Breast epithelium (tissue), 4 donors: ENCODE results near the gene CHRNB4. TPM values are rescaled to one million over a fixed set of nuclear protein-coding genes. Genes with fewer than 3 reads are reported as not detected.

Source experiments
- DNase-seq, 2 donors: peaks; one replicate each; pipeline ENCODE4 v3.0.0-alpha.2; 2019; ENCODE audit warnings: low spot score in 2 of 2
- H3K27ac ChIP-seq, 2 donors: fragments of 200-600 bp; sonication (generic) in 1 of 2; one replicate each; pipeline ENCODE4 v1.5.1; 2016 to 2019; ENCODE audit warnings: mild to moderate bottlenecking in 1 of 2
- H3K27me3 ChIP-seq, 2 donors: fragments of 200-600 bp; sonication (generic) in 1 of 2; one replicate each; pipeline versions ENCODE4 v1.5.1 to v1.6.0; 2017 to 2019; ENCODE audit warnings: control low read depth in 1 of 2, mild to moderate bottlenecking in 1 of 2
- H3K36me3 ChIP-seq: fragments of 200-600 bp; one replicate; pipeline ENCODE4 v1.5.1; 2019
- H3K4me1 ChIP-seq, 2 donors: fragments of 200-600 bp; sonication (generic); one replicate each; pipeline ENCODE4 v1.5.1; 2016 to 2019; ENCODE audit warnings: control low read depth in 1 of 2
- H3K4me3 ChIP-seq, 3 donors: fragments of 200-600 bp; sonication (generic); 1 replicate in 2 of 3; 2 replicates in 1 of 3; pipeline ENCODE4 v1.5.1; 2016 to 2019; ENCODE audit warnings: mild to moderate bottlenecking in 3 of 3, moderate library complexity in 2 of 3
- H3K9me3 ChIP-seq, 2 donors: fragments of 200-600 bp; sonication (generic) in 1 of 2; one replicate each; pipeline ENCODE4 v1.5.1; 2016 to 2019; ENCODE audit warnings: control low read depth in 1 of 2
- POLR2A ChIP-seq: fragments of 450-650 bp; IDR thresholded peaks from one replicate; pipeline ENCODE4 v1.6.1; 2016; ENCODE audit warnings: antibody characterized with exemption, mild to moderate bottlenecking, moderate library complexity
- POLR2AphosphoS5 ChIP-seq, 3 donors: sonication (generic); formaldehyde crosslinking; IDR thresholded peaks; one replicate each; pipeline ENCODE4 v1.6.1; 2017; ENCODE audit warnings: antibody characterized with exemption in 3 of 3
- intact Hi-C: fragments of 100-400 bp; cut with DNase I; formaldehyde crosslinking; loops from one replicate; pipeline ENCODE4 v1.15.1; 2023; ENCODE audit warnings: low total_unique reads
- total RNA-seq, 3 donors: library from RNA; depleted of rRNA; stranded (reverse); fragments of >200 nt; gene quantifications; one replicate each; pipeline ENCODE4 v1.1.0, GENCODE V29; 2016
- TF ChIP-seq, protein P1 (sequence below), 3 donors: fragments of 450-650 bp; IDR thresholded peaks; one replicate each; pipeline ENCODE4 v1.5.1; 2016 to 2017; ENCODE audit warnings: antibody characterized with exemption in 3 of 3, mild to moderate bottlenecking in 3 of 3, moderate library complexity in 3 of 3

Gene CHRNB4
- total RNA-seq, 3 donors from 2014 or later = not detected

DNA sequence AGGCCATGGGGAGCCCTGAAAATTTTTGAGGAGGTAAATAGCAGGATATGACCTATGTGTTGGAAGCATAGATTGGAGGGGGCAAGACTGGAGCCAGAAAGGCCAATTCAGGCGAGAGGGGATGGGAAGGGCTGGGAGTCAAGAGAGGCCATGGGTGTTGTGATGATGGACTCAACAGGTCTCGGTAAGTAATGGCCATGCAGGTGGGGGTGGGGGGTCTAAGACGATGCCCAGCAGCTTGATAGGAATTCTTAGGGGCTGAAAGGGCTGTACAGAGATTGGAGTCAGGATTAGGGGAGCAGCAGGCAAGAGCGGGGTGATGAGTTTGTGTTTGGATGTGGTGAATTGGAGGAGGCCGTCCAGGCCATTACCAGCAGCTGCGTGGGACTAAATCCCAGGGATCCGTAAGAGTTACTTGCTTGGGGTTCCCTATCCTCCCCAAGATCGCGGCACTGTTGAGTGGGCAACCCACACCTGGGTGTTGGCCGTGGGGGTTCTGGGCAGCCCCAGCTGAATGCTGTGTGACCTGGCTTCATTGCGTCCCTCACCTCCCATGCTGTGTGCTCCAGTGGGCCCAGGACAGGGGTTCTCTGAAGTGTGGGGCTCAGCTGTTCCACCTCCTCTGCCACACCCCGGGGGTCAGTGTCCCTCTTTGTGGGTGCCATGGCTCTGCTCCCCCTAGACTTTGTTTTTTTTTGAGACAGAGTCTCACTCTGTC lies 41.8 kb upstream of the CHRNB4 start:
- Histone ChIP-seq H3K27ac (no peak overlapping the region), H3K4me1 (no peaks in the 10 kb centered on the region), H3K36me3 (no peaks in the 10 kb centered on the region), H3K9me3 (no peaks in the 10 kb centered on the region), H3K27me3 (no peaks in the 10 kb centered on the region), H3K4me3 (no peak overlapping the region)
- TF ChIP-seq POLR2A (no peak), POLR2AphosphoS5 (IDR thresholded peaks at IDR 0.05) (no peak)
- TF ChIP-seq, protein P1, sequence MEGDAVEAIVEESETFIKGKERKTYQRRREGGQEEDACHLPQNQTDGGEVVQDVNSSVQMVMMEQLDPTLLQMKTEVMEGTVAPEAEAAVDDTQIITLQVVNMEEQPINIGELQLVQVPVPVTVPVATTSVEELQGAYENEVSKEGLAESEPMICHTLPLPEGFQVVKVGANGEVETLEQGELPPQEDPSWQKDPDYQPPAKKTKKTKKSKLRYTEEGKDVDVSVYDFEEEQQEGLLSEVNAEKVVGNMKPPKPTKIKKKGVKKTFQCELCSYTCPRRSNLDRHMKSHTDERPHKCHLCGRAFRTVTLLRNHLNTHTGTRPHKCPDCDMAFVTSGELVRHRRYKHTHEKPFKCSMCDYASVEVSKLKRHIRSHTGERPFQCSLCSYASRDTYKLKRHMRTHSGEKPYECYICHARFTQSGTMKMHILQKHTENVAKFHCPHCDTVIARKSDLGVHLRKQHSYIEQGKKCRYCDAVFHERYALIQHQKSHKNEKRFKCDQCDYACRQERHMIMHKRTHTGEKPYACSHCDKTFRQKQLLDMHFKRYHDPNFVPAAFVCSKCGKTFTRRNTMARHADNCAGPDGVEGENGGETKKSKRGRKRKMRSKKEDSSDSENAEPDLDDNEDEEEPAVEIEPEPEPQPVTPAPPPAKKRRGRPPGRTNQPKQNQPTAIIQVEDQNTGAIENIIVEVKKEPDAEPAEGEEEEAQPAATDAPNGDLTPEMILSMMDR (IDR thresholded peaks at IDR 0.05) = no peak
- DNase-seq = no peak
- intact Hi-C loops = no loop called here

DNA sequence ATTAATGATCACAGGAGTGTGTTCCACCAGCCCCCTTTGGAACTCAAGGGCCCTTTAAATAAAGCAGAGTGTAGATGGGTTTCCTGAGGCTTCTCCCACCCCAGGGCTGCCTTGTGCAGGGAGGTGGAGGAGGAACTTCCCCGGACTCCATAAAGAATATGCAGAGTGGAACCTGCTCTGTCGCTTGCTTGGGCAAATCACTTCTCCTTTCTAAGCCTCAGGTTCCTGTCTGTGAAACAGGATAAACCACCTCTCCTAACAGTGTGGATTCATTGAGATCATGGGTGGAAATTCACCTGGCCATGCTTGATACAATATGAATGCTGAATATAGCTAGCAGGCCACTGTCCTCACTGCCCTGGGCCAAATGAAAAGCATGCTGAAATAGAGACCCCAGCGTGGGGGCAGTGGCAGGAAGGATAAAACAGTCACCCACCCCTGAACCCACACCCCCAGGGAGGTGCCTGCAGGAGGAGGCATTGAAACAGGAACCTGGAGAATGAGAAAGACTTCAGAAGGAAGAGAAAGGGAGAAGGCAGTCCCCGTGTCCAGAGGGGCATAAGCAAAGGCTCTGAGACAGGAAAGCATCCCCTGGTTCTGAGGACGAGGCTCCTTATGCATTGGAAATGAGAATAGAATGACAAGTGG lies 41.1 kb upstream of the CHRNB4 start:
- intact Hi-C loops = no loop called here
- Histone ChIP-seq H3K4me3 (no peak overlapping the region), H3K4me1 (no peaks in the 10 kb centered on the region), H3K27me3 (no peaks in the 10 kb centered on the region), H3K9me3 (no peaks in the 10 kb centered on the region), H3K27ac (no peak overlapping the region), H3K36me3 (no peaks in the 10 kb centered on the region)
- DNase-seq = no peak
- TF ChIP-seq, protein P1 (IDR thresholded peaks at IDR 0.05) = no peak
- TF ChIP-seq POLR2AphosphoS5 (IDR thresholded peaks at IDR 0.05) (no peak), POLR2A (no peak)

DNA sequence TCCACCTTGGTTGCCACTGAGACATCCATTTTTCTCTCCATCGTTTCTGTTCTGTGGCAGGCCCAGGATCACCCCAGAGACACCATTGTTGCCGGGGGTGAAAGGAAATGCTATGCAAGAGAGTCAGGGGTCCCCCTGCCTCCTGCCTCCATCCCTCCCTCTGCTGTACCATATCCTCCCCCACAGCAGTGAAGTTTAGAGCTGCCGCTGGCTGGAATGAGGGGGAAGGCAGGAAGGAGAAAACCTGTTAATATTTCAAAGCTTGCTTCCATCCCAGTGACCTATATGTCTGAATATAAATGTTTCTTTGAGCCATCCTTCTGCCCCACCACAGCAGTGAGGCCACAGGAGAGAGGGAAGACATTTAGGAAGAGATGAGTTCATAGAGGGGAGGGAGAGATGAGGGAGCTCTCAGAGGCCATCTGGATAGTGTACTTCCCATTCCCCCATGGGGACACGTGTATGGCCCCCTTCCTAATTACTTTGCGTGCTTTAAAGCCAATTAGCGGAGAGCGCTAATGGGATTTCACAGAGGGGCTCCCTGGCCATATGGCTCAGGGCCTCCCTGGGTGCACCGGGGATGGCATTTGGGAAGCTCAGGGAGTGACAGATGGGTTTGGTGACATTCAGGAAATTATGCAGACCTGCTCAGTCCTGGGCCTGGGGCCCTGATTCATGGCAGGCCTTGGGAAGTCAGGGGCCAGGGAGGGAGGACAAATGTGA lies 40.4 kb upstream of the CHRNB4 start:
- H3K36me3 ChIP-seq = no peaks in the 10 kb centered on the region
- H3K4me1 ChIP-seq = no peaks in the 10 kb centered on the region
- intact Hi-C loops = no loop called here
- H3K9me3 ChIP-seq = no peaks in the 10 kb centered on the region
- no peak overlapping the region for H3K27ac ChIP-seq
- no peaks in the 10 kb centered on the region for H3K27me3 ChIP-seq
- no peak for DNase-seq
- H3K4me3 ChIP-seq = no peak overlapping the region
- TF ChIP-seq, protein P1 (IDR thresholded peaks at IDR 0.05) = no peak
- TF ChIP-seq POLR2A (no peak), POLR2AphosphoS5 (IDR thresholded peaks at IDR 0.05) (no peak)

DNA sequence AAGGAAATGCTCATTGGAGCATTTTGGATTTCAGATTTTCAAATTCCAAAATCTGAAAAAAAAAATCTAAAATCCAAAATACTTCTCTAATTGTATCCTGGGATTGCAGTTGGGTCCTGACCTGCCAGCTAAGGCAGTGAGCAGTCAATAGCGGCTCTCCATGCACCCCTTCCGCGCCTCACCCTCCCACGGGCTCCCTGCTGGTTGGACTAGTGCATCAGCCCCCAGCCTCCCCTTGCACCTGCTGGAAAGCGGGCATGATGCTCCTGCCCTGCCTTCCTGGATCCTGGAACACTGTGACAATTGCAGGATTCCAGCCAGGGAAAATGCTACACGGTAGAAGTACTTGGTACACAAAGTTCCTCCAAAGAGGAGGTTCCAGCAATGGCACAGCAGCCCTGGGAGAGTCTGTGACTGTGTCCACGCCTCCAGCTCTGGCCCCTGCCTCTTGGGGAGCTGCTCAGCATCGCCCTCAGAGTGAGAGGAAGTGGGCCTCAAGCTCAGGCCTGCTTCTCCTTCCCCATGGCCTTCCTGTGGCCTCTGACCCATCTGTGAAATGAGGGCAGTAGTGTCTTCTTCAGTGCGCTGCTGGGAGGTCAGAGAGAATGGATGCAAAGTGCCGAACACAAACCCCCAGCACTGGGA lies 39.5 kb upstream of the CHRNB4 start:
- Histone ChIP-seq H3K4me1 (no peaks in the 10 kb centered on the region), H3K4me3 (no peak overlapping the region), H3K9me3 (no peaks in the 10 kb centered on the region), H3K27ac (no peak overlapping the region), H3K27me3 (no peaks in the 10 kb centered on the region), H3K36me3 (no peaks in the 10 kb centered on the region)
- TF ChIP-seq POLR2AphosphoS5 (IDR thresholded peaks at IDR 0.05) (no peak), POLR2A (no peak)
- TF ChIP-seq, protein P1 (IDR thresholded peaks at IDR 0.05) = no peak
- DNase-seq = no peak
- intact Hi-C loops = no loop called here
